GM12892 (cell line): Measurements from ENCODE around the gene HADHA.

Experiments used
- POLR2A ChIP-seq: IDR thresholded peaks from 2 replicates; pipeline ENCODE4 v1.6.1; 2011; ENCODE audit warnings: low read depth, low read length, control low read depth
- POLR2AphosphoS5 ChIP-seq: IDR thresholded peaks from 2 replicates; pipeline ENCODE4 v1.6.1; 2011; ENCODE audit warnings: low read depth, low read length, control low read depth
- TAF1 ChIP-seq: IDR thresholded peaks from 2 replicates; pipeline ENCODE4 v1.6.1; 2011; ENCODE audit warnings: low read depth, mild to moderate bottlenecking, control low read depth, low read length, borderline replicate concordance

GRCh38 chr2:26197516-26197915 lies 46.9 kb downstream of the HADHA start:
- TF ChIP-seq POLR2A, result no peak
- no peak for TF ChIP-seq POLR2AphosphoS5
- no peak for TF ChIP-seq TAF1
